Parathyroid adenoma (tissue), 2 donors: ENCODE measurements around the gene SCO2.

ENCODE experiments used
- H2AFZ ChIP-seq: fragments of 300-600 bp; sonication (generic); one replicate; pipeline ENCODE4 v1.7.0; 2017; ENCODE audit warnings: antibody characterized with exemption, mild to moderate bottlenecking
- H3K27ac ChIP-seq: fragments of 300-600 bp; sonication (generic); one replicate; pipeline ENCODE4 v1.7.0; 2017
- H3K27me3 ChIP-seq: fragments of 300-600 bp; sonication (generic); one replicate; pipeline ENCODE4 v1.7.0; 2017; ENCODE audit warnings: low read length; ENCODE audit not compliant: control insufficient read depth, insufficient read depth
- H3K36me3 ChIP-seq: fragments of 300-600 bp; sonication (generic); one replicate; pipeline ENCODE4 v1.7.0; 2017; ENCODE audit warnings: low read length; ENCODE audit not compliant: control insufficient read depth, insufficient read depth
- H3K4me1 ChIP-seq: fragments of 300-600 bp; sonication (generic); one replicate; pipeline ENCODE4 v1.7.0; 2017; ENCODE audit warnings: control low read depth
- H3K4me2 ChIP-seq: fragments of 300-600 bp; sonication (generic); one replicate; pipeline ENCODE4 v1.7.0; 2017; ENCODE audit warnings: low read length
- H3K4me3 ChIP-seq: fragments of 300-600 bp; sonication (generic); one replicate; pipeline ENCODE4 v1.7.0; 2017; ENCODE audit warnings: low read depth, low read length
- H3K79me2 ChIP-seq: fragments of 300-600 bp; sonication (generic); one replicate; pipeline ENCODE4 v1.7.0; 2017; ENCODE audit warnings: control low read depth
- H3K9ac ChIP-seq: fragments of 300-600 bp; sonication (generic); one replicate; pipeline ENCODE4 v1.7.0; 2017; ENCODE audit warnings: mild to moderate bottlenecking
- H3K9me3 ChIP-seq: fragments of 300-600 bp; sonication (generic); one replicate; pipeline ENCODE4 v1.7.0; 2017; ENCODE audit warnings: low read length; ENCODE audit not compliant: control insufficient read depth
- TF ChIP-seq, protein P1 (sequence below): fragments of 300-600 bp; sonication (generic); IDR thresholded peaks from one replicate; pipeline ENCODE4 v1.7.0; 2017; ENCODE audit warnings: antibody characterized with exemption, mild to moderate bottlenecking
- donor health status: primary hyperparathyroidism.

Gene SCO2

DNA sequence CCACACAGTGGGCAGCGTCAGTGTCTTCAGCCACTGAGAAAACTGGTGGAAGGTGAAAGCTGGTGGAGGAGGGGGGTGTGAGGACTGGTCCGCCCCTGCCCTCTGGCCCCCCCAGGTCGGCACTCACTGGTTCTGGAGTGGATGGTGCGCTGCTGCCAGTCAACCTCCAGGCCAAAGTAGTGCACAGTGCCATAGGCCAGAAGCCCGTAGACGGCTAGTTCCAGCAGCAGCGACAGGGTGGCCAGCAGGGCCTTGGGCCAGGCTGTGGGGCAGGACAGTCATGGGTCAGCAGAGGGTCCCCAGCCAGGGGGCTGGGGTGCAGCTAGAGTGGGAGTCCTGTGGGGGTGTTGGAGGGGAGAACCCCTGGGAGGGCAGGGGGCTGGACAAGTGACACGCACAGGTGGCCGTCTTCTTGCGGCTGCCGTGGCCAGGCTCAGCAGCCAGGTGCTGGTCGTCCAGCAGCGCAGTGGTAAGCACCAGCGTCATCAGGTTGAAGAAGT, 20.1 kb downstream of the SCO2 start:
- no peak overlapping the region for H3K9ac ChIP-seq
- no peaks in the 10 kb centered on the region for H3K36me3 ChIP-seq
- H3K27me3 ChIP-seq, result no peaks in the 10 kb centered on the region
- no peak overlapping the region for H3K4me3 ChIP-seq
- no peak overlapping the region for H2AFZ ChIP-seq
- H3K4me1 ChIP-seq, result no peaks in the 10 kb centered on the region
- TF ChIP-seq, protein P1, sequence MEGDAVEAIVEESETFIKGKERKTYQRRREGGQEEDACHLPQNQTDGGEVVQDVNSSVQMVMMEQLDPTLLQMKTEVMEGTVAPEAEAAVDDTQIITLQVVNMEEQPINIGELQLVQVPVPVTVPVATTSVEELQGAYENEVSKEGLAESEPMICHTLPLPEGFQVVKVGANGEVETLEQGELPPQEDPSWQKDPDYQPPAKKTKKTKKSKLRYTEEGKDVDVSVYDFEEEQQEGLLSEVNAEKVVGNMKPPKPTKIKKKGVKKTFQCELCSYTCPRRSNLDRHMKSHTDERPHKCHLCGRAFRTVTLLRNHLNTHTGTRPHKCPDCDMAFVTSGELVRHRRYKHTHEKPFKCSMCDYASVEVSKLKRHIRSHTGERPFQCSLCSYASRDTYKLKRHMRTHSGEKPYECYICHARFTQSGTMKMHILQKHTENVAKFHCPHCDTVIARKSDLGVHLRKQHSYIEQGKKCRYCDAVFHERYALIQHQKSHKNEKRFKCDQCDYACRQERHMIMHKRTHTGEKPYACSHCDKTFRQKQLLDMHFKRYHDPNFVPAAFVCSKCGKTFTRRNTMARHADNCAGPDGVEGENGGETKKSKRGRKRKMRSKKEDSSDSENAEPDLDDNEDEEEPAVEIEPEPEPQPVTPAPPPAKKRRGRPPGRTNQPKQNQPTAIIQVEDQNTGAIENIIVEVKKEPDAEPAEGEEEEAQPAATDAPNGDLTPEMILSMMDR, result no peak
- no peaks in the 10 kb centered on the region for H3K9me3 ChIP-seq
- no peak overlapping the region for H3K27ac ChIP-seq
- H3K4me2 ChIP-seq, result no peak overlapping the region
- no peaks in the 10 kb centered on the region for H3K79me2 ChIP-seq

GRCh38 chr22:50504369-50505211, 20.8 kb downstream of the SCO2 start:
- H2AFZ ChIP-seq, result no peak overlapping the region
- no peak overlapping the region for H3K27ac ChIP-seq
- TF ChIP-seq, protein P1, result no peak
- no peaks in the 10 kb centered on the region for H3K36me3 ChIP-seq
- H3K4me1 ChIP-seq, result no peaks in the 10 kb centered on the region
- H3K79me2 ChIP-seq, result no peaks in the 10 kb centered on the region
- H3K4me3 ChIP-seq, result no peak overlapping the region
- H3K4me2 ChIP-seq, result no peak overlapping the region
- H3K9me3 ChIP-seq, result no peaks in the 10 kb centered on the region
- H3K27me3 ChIP-seq, result no peaks in the 10 kb centered on the region
- H3K9ac ChIP-seq, result no peak overlapping the region

DNA sequence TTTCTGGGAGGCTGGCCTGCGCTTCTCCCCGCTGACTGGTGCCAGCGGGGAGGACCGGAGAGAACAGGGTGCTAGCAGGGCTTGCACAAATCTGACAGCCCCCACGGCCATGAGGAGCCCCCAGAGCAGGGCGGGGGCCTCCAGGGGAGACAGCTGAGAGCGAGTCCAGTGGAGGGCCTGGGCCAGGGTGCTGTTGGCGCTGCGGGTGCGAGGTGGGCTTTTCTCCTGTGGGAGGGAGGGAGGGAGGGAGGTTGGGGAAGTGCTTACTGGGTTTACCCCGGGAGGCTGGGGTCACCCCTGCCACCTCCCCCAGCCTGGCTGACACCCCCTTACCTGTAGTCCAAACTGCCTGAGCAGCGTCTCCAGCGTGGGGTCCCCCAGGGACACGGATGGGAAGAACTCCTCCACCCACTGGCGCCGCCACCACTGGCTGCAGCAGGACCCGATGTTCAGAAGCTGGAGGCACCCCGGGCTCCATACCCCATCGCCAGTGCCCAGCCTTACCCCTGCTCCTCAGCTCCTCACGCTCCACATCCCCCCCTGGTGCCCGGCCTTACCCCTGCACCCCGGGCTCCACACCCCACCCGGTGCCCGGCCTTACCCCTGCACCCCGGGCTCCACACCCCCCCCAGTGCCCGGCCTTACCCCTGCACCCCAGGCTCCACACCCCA, 21.8 kb downstream of the SCO2 start:
- H3K36me3 ChIP-seq, result no peaks in the 10 kb centered on the region
- no peak overlapping the region for H3K4me2 ChIP-seq
- TF ChIP-seq, protein P1, result no peak
- H3K9me3 ChIP-seq, result no peaks in the 10 kb centered on the region
- no peak overlapping the region for H3K4me3 ChIP-seq
- H3K4me1 ChIP-seq, result no peaks in the 10 kb centered on the region
- H3K27ac ChIP-seq, result no peak overlapping the region
- no peaks in the 10 kb centered on the region for H3K27me3 ChIP-seq
- H3K79me2 ChIP-seq, result no peaks in the 10 kb centered on the region
- H3K9ac ChIP-seq, result no peak overlapping the region
- no peak overlapping the region for H2AFZ ChIP-seq

DNA sequence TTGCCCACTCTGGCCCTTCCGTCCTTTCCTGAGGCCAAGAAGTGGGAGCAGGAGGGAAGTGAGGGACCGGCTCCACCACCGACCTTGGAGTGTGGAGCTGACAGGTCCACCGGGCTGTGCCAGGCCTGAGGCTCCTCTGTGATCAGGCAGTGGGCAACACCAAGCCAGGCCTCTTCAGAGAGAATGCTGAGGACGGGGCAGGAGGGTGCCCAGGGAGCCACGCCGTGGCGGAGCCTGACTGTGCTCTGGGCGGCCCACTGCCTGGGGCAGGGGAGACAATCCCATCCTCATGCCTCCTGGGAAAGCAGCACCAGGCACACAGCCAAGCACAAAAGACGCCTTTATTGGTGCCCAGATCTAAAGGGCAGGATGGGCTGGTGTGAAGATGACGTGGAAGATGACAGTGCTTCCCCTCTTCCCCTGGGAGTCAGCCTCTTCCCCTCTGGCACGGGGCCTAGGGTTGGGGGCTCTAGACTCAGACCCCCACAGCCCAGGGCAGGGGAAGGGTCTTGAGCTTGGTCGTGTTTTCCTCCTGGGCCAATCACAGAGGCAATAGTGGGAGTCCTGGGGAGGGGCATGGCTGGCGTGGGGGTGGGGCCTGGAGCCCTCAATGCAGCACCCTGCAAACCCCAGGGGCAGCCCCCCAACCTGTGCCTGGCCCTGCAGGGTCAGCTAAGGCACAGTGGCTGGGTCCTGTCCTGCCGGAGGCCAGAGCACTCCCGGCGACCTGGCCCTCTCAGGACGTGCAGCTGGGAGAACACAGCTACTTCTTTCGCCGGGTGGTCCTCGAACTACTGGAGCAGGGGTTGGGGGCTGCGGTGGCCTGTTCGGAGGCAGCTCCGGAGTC, 22.5 kb downstream of the SCO2 start:
- Histone ChIP-seq H3K27ac (no peak overlapping the region), H3K9ac (no peak overlapping the region), H3K4me1 (no peaks in the 10 kb centered on the region), H3K9me3 (no peaks in the 10 kb centered on the region), H3K36me3 (no peaks in the 10 kb centered on the region), H3K27me3 (no peaks in the 10 kb centered on the region), H3K4me2 (no peak overlapping the region), H3K4me3 (no peak overlapping the region), H2AFZ (no peak overlapping the region), H3K79me2 (no peaks in the 10 kb centered on the region)
- TF ChIP-seq, protein P1, result no peak
